ENCODE results near the gene ADGRV1.

The ADGRV1 gene

GRCh38 chr5:90932052-90932699 is 373.6 kb downstream of the ADGRV1 start:
- no peak overlapping the region for H3K4me3 ChIP-seq (ENCODE audit: low read length)
- peak; percentile 83 for TF ChIP-seq CTCF (IDR thresholded peaks at IDR 0.05; ENCODE audit: insufficient read depth, low read depth, low read length, missing control alignments)
- DNase-seq (ENCODE audit: low read depth) = peak; percentile 67

GRCh38 chr5:90933298-90933697 is 374.7 kb downstream of the ADGRV1 start:
- DNase-seq (ENCODE audit: low read depth) = no peak
- no peak for TF ChIP-seq CTCF (IDR thresholded peaks at IDR 0.05; ENCODE audit: insufficient read depth, low read depth, low read length, missing control alignments)
- H3K4me3 ChIP-seq (ENCODE audit: low read length) = no peak overlapping the region

GRCh38 chr5:90934091-90934719 is 375.6 kb downstream of the ADGRV1 start:
- DNase-seq (ENCODE audit: low read depth) = peak; percentile 6

GRCh38 chr5:90934738-90935137 is 376.1 kb downstream of the ADGRV1 start:
- no peak for DNase-seq (ENCODE audit: low read depth)
- no peak for TF ChIP-seq CTCF (IDR thresholded peaks at IDR 0.05; ENCODE audit: insufficient read depth, low read depth, low read length, missing control alignments)
- no peak overlapping the region for H3K4me3 ChIP-seq (ENCODE audit: low read length)

More at GRCh38 chr5:90934091-90934719, 375.6 kb downstream of the ADGRV1 start:
- H3K4me3 ChIP-seq (ENCODE audit: low read length) = no peak overlapping the region
- TF ChIP-seq CTCF (IDR thresholded peaks at IDR 0.05; ENCODE audit: insufficient read depth, low read depth, low read length, missing control alignments) = no peak

- H3K4me3 ChIP-seq (ENCODE audit: low read length) = no peak overlapping the region
- peak; percentile 14 for DNase-seq (ENCODE audit: low read depth)
- TF ChIP-seq CTCF (IDR thresholded peaks at IDR 0.05; ENCODE audit: insufficient read depth, low read depth, low read length, missing control alignments) = no peak
Measured at GRCh38 chr5:90939211-90939610, 380.6 kb downstream of the ADGRV1 start.

GRCh38 chr5:90940227-90940995 is 381.8 kb downstream of the ADGRV1 start:
- no peak for TF ChIP-seq CTCF (IDR thresholded peaks at IDR 0.05; ENCODE audit: insufficient read depth, low read depth, low read length, missing control alignments)
- H3K4me3 ChIP-seq (ENCODE audit: low read length) = no peak overlapping the region
- DNase-seq (ENCODE audit: low read depth) = peak; percentile 49

Data from epithelial cell of esophagus (primary cell).